GM12892 (cell line): ENCODE data around the gene GCG.
A peak's percentile ranks its signal among the peaks of the same experiment; 100 is the strongest.

Source experiments
- DNase-seq: peaks from one replicate; pipeline ENCODE4 v3.0.0; 2011; ENCODE audit not compliant: insufficient read length
- FAIRE-seq: peaks from 2 replicates; lab custom pipeline; 2011; peaks lifted over from hg19 to GRCh38; lab: Jason Lieb, UNC
- POLR2A ChIP-seq: IDR thresholded peaks from 2 replicates; pipeline ENCODE4 v1.6.1; 2011; ENCODE audit warnings: low read depth, low read length, control low read depth
- POLR2AphosphoS5 ChIP-seq: IDR thresholded peaks from 2 replicates; pipeline ENCODE4 v1.6.1; 2011; ENCODE audit warnings: low read depth, low read length, control low read depth
- TAF1 ChIP-seq: IDR thresholded peaks from 2 replicates; pipeline ENCODE4 v1.6.1; 2011; ENCODE audit warnings: low read depth, mild to moderate bottlenecking, control low read depth, low read length, borderline replicate concordance

The GCG gene

GRCh38 chr2:162177301-162177700 is 25.3 kb upstream of the GCG start:
- TF ChIP-seq POLR2A (no peak), TAF1 (no peak), POLR2AphosphoS5 (no peak)
- no peak for DNase-seq
- no peak for FAIRE-seq

DNA sequence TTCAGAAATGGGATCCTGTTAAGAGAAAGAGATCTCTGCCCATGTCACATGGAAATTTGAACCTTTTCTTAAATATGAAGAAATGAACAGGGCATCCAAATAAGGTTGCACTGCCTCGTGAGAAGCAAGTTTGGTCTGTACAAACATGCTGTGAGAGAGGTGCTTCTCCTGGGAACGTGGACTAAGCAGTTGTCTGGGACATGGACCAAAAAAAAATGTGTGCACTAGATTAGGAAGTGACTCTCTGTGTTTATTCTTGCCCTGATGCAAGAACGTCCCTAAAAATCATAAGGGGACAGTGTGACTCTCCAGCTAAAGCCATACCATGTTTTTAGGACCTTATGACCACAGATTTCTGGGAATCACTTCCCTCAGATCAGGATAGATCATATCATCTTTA is 23.7 kb upstream of the GCG start:
- FAIRE-seq (no peak), DNase-seq (no peak)
- TF ChIP-seq POLR2AphosphoS5 (no peak), TAF1 (no peak), POLR2A (no peak)

GRCh38 chr2:162174746-162175145 is 22.7 kb upstream of the GCG start:
- no peak for DNase-seq
- no peak for FAIRE-seq
- no peak for TF ChIP-seq TAF1
- TF ChIP-seq POLR2A = no peak

DNA sequence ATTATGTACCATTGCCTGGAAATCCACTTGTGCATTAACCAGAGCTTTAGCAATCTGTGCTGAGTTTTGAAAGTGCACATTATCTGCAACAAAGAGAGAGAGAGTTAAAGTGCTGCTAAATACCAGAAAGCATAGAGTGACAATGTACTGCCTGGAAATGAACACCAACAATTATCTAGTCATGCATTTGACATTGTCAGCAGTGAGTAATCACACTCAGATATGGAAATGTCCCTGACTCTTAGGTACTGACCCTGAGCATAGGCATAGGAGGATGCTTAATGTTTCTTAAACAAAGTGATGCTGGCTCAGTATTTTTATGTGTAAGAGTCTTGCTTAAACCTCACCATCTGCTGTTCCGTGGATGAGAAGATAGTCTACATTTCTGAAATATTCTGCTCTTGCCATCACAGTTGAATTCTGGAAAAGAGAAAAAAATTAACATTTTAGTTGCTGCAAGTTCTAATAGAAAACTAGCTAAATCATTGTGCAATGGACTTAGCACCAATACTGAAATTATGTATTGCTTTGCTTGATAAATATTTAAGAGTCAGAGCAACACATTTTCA is 20.8 kb upstream of the GCG start:
- no peak for FAIRE-seq
- no peak for TF ChIP-seq POLR2AphosphoS5
- TF ChIP-seq POLR2A = no peak
- no peak for DNase-seq

DNA sequence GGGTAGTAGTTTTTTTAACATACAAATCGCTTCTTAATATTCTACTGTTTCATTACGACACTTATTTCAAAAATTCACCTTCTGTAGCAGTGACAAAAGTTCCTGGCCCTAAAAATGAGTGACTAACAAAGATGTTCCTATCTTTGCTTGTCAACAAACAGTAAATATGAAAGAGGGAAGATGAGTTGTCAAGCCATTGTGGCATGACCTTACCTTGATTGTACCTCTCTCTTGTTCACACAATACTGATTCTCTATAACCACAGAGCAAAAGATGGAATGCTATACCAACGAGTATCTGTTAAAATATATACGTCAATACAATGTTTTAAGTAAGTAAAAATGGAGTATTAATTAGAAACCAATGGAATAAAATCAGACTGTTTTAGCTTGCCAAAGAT is 14.7 kb upstream of the GCG start:
- TF ChIP-seq POLR2AphosphoS5 = no peak
- no peak for TF ChIP-seq POLR2A
- TF ChIP-seq TAF1 = no peak
- no peak for FAIRE-seq
- no peak for DNase-seq

DNA sequence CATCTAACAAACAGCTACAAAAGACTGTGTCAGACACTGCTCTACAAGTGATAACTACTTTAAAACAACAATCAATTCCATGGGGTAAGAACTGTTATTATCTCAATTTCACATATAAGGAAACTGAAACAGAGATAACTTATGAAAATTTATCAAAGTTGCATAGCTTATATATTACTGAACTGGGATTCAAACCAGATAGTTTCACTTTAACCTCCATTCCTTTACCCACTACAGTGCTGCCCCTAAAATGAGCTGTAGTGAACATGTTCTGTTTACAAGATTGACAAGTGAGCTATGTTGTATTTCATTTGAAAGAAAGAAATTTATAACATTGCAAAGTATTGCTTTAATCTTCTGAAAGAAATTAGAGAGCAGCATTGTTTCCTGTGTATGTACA is 14.1 kb upstream of the GCG start:
- DNase-seq = no peak
- FAIRE-seq = no peak
- TF ChIP-seq POLR2A = no peak

DNA sequence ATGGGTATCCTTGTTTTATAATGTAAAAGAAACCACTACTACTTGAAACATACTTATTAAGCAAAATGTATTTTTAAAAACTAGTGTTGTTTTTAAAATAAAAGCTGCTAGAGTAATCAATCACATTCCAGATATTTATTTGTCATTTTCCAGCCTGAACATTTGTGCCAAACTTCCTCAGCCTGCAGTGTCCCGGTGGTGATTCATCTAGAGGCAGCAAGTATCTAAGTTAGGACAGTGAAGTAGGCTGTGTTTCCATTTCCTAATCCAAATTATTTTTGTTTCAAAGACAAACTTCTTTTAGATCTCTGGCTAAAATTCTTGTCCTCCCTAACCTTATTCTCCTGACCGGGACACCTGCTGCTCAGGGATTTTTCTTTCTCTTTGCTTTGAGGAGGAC is 12.8 kb upstream of the GCG start:
- no peak for TF ChIP-seq POLR2AphosphoS5
- TF ChIP-seq TAF1 = no peak
- no peak for TF ChIP-seq POLR2A
- DNase-seq (no peak), FAIRE-seq (no peak)

DNA sequence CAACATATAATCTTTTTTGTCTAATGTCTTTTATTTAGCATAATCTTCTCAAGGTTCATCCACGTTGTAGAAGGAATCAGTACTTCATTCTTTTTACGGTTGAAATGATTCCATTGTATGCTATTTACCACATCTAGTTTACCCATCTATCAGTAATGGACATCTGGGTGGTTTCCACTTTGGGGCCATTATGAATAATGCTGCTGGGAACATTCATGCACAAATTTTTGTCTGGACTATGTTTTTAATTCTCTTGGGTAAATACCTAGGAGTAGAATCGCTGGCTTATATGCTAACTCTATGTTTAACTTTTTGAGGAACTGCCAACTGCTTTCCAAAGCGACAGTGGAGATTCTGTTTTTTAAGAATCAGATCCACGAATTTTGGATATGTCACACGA is 7.4 kb upstream of the GCG start:
- DNase-seq = no peak

DNA sequence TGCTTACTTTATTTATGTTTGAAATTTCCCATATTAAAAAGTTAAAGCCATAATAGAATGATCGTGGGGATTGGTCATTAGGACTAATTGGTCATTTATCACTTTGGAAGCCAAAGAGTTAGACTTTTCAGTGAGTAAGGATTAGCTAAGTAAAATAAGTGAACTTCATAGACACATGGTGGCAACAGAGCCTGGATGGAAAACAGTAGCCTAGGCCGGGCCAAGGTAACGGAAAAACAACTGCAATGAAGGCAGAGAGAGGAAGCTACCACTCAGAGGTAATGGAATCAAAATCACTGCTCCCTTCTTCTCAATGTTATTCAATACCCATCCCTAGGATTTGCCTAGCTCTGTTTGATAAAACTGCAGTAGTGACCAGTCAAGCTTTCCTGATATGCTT is 4.1 kb upstream of the GCG start:
- TF ChIP-seq POLR2A (no peak), POLR2AphosphoS5 (no peak), TAF1 (no peak)
- DNase-seq (no peak), FAIRE-seq (no peak)

More for the DNA sequence above, 7.4 kb upstream of the GCG start:
- no peak for FAIRE-seq
- TF ChIP-seq POLR2AphosphoS5 = no peak
- TF ChIP-seq POLR2A = no peak
- no peak for TF ChIP-seq TAF1

DNA sequence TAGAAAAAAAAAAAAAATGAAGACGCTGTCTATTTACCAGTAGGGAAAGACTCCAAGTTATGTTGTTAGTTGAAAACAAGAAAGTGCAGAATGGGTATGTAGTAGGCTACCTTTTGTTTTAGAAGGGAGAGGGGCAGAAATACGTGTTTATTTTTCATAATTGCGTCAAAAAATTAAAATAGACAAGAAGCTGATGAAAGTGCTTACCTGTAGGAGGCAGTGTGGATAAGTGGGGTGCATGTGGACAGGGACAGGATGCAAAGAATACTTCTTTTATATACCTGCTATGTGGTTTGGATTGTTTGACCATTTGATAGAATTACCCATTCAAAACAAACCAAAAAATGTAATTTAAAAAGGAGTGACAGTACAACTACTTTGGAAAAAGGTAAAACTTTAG is 3.0 kb upstream of the GCG start:
- FAIRE-seq = no peak
- no peak for DNase-seq
- no peak for TF ChIP-seq POLR2A
- TF ChIP-seq POLR2AphosphoS5 = no peak
- TF ChIP-seq TAF1 = no peak

DNA sequence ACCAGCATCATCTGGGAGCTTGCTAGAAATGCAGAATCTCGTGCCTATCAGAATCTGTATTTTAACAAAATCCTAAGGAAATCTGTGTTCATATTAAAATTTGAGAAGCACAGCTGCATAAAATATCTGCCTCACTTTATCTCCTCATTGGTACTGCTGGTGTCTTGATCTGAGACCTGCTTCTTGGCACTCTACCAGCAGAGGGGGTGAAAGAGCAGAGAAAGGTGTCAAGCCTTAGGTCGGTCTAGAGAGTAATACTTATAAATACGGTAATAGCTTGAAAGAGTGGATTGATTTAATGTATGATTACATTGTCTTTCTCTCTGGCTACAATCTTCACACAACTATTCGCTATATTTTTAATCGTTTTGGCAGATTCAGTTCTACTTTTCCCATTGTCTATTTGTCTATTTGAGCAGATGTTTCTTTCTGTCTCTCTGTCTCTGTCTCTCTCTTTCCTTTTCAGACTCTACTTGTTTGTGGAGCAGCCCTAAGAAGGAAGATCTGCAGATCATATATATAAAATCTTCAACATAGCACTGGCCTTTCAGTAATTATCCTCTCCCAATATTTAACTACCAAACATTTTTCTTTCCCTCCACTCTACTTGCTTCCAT is 1.7 kb upstream of the GCG start:
- DNase-seq = peak; percentile 0
- TF ChIP-seq POLR2AphosphoS5 = no peak
- no peak for TF ChIP-seq TAF1
- no peak for TF ChIP-seq POLR2A
- FAIRE-seq = peak; percentile 93

GRCh38 chr2:162149940-162150339 is 2.1 kb downstream of the GCG start:
- FAIRE-seq (no peak), DNase-seq (no peak)
- no peak for TF ChIP-seq POLR2AphosphoS5
- TF ChIP-seq POLR2A = no peak
- no peak for TF ChIP-seq TAF1
